ENCODE measurements around the gene CNN2.

CNN2 gene

GRCh38 chr19:1082928-1083816 lies 56.8 kb downstream of the CNN2 start:
- DNase-seq, result no peak
- peaks cover 6% of the 10 kb centered on the region; the same call in 1 of the 2 replicates for H3K4me1 ChIP-seq (ENCODE audit: low read length)
- no peak overlapping the region for H3K27ac ChIP-seq (ENCODE audit: low read length)
- H3K4me3 ChIP-seq (ENCODE audit: low read length), result no peak overlapping the region
- H3K9me3 ChIP-seq (replicated peaks; ENCODE audit: insufficient read depth, low read length), result no peaks in the 10 kb centered on the region
- H3K9ac ChIP-seq (ENCODE audit: low read length), result no peak overlapping the region
- TF ChIP-seq EZH2 (optimal IDR thresholded peaks at IDR 0.05; ENCODE audit: low read depth, low read length) (no peak), CTCF (IDR thresholded peaks at IDR 0.05; ENCODE audit: low read length) (no peak), EZH2phosphoT487 (IDR thresholded peaks at IDR 0.05; ENCODE audit: low read length) (no peak)
- H3K4me2 ChIP-seq (ENCODE audit: low read depth, low read length), result no peak overlapping the region
- H3K9me2 ChIP-seq (replicated peaks; ENCODE audit: insufficient read depth, low read length), result no peaks in the 10 kb centered on the region
- H2AFZ ChIP-seq (ENCODE audit: low read length), result no peak overlapping the region
- H3K27me3 ChIP-seq (replicated peaks; ENCODE audit: insufficient read depth, low read length), result no peaks in the 10 kb centered on the region
- H3K36me3 ChIP-seq (replicated peaks; ENCODE audit: insufficient read depth, low read length), result peaks cover 34% of the 10 kb centered on the region
- peaks cover 45% of the 10 kb centered on the region for H3F3A ChIP-seq (ENCODE audit: insufficient read depth, low read length)
- H4K20me1 ChIP-seq (ENCODE audit: insufficient read depth, low read length), result 0 out of 2 replicates have a peak, but pooled peaks cover 6% of the 10 kb centered on the region
- peaks cover 60% of the 10 kb centered on the region for H3K79me2 ChIP-seq (ENCODE audit: low read length)

GRCh38 chr19:1084024-1084868 lies 57.8 kb downstream of the CNN2 start:
- Histone ChIP-seq H3K4me3 (ENCODE audit: low read length) (no peak overlapping the region), H3K27me3 (replicated peaks; ENCODE audit: insufficient read depth, low read length) (no peaks in the 10 kb centered on the region), H3K4me2 (ENCODE audit: low read depth, low read length) (no peak overlapping the region), H3K36me3 (replicated peaks; ENCODE audit: insufficient read depth, low read length) (peaks cover 39% of the 10 kb centered on the region), H3F3A (ENCODE audit: insufficient read depth, low read length) (peaks cover 51% of the 10 kb centered on the region), H4K20me1 (ENCODE audit: insufficient read depth, low read length) (0 out of 2 replicates have a peak, but pooled peaks cover 7% of the 10 kb centered on the region), H3K9me2 (replicated peaks; ENCODE audit: insufficient read depth, low read length) (no peaks in the 10 kb centered on the region), H3K79me2 (ENCODE audit: low read length) (peaks cover 52% of the 10 kb centered on the region), H3K27ac (ENCODE audit: low read length) (no peak overlapping the region), H2AFZ (ENCODE audit: low read length) (no peak overlapping the region), H3K4me1 (ENCODE audit: low read length) (peaks cover 6% of the 10 kb centered on the region; the same call in 1 of the 2 replicates), H3K9ac (ENCODE audit: low read length) (no peak overlapping the region), H3K9me3 (replicated peaks; ENCODE audit: insufficient read depth, low read length) (no peaks in the 10 kb centered on the region)
- TF ChIP-seq EZH2 (optimal IDR thresholded peaks at IDR 0.05; ENCODE audit: low read depth, low read length) (no peak), EZH2phosphoT487 (IDR thresholded peaks at IDR 0.05; ENCODE audit: low read length) (no peak), CTCF (IDR thresholded peaks at IDR 0.05; ENCODE audit: low read length) (no peak)
- no peak for DNase-seq

- no peaks in the 10 kb centered on the region for H3K9me2 ChIP-seq (replicated peaks; ENCODE audit: insufficient read depth, low read length)
- no peak overlapping the region for H2AFZ ChIP-seq (ENCODE audit: low read length)
- peaks cover 29% of the 10 kb centered on the region for H3K36me3 ChIP-seq (replicated peaks; ENCODE audit: insufficient read depth, low read length)
- no peaks in the 10 kb centered on the region for H3K27me3 ChIP-seq (replicated peaks; ENCODE audit: insufficient read depth, low read length)
- no peak for DNase-seq
- H3K9ac ChIP-seq (ENCODE audit: low read length), result no peak overlapping the region
- H3K9me3 ChIP-seq (replicated peaks; ENCODE audit: insufficient read depth, low read length), result no peaks in the 10 kb centered on the region
- no peak overlapping the region for H3K4me2 ChIP-seq (ENCODE audit: low read depth, low read length)
- peaks cover 43% of the 10 kb centered on the region for H3K79me2 ChIP-seq (ENCODE audit: low read length)
- H3F3A ChIP-seq (ENCODE audit: insufficient read depth, low read length), result peaks cover 51% of the 10 kb centered on the region
- H3K4me1 ChIP-seq (ENCODE audit: low read length), result peaks cover 6% of the 10 kb centered on the region; the same call in 1 of the 2 replicates
- no peak overlapping the region for H3K27ac ChIP-seq (ENCODE audit: low read length)
- TF ChIP-seq EZH2 (optimal IDR thresholded peaks at IDR 0.05; ENCODE audit: low read depth, low read length) (no peak), CTCF (IDR thresholded peaks at IDR 0.05; ENCODE audit: low read length) (no peak), EZH2phosphoT487 (IDR thresholded peaks at IDR 0.05; ENCODE audit: low read length) (no peak)
- H4K20me1 ChIP-seq (ENCODE audit: insufficient read depth, low read length), result 0 out of 2 replicates have a peak, but pooled peaks cover 7% of the 10 kb centered on the region
- no peak overlapping the region for H3K4me3 ChIP-seq (ENCODE audit: low read length)
These were observed 58.7 kb downstream of the CNN2 start for GRCh38 chr19:1085053-1085658.

All from MM.1S (cell line).